GM12892 (cell line): ENCODE data around the gene TPD52L2.

Experiments
- POLR2A ChIP-seq: IDR thresholded peaks from 2 replicates; pipeline ENCODE4 v1.6.1; 2011; ENCODE audit warnings: low read depth, low read length, control low read depth
- POLR2AphosphoS5 ChIP-seq: IDR thresholded peaks from 2 replicates; pipeline ENCODE4 v1.6.1; 2011; ENCODE audit warnings: low read depth, low read length, control low read depth
- TAF1 ChIP-seq: IDR thresholded peaks from 2 replicates; pipeline ENCODE4 v1.6.1; 2011; ENCODE audit warnings: low read depth, mild to moderate bottlenecking, control low read depth, low read length, borderline replicate concordance

DNA sequence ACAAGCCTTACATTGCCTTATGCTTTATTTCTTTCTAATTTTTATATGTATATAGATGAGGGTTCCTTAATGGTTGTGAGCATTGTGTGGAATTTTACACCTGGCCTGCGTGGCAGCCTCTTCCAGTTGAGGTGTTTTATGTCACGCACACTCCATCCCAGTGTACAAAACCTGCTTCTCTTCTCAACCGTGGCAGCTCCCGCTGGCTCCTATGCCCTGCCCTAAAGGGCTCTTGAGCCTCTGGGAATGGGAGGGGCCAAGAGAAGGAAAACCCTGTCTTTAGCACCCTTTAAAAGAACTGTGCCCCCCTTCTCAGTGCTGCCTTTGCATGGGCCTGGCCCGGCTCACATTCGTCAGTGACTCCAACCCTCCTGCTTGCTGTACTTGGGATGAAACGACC is 25.5 kb downstream of the TPD52L2 start:
- no peak for TF ChIP-seq POLR2A
- TF ChIP-seq POLR2AphosphoS5 = no peak
- no peak for TF ChIP-seq TAF1
